ENCODE measurements around the gene SAG.
A peak's percentile ranks its signal among the peaks of the same experiment; 100 is the strongest.
"Not testable (repeated sequence)": the region's sequence is repeated elsewhere in the genome, so short reads cannot be mapped to it uniquely, and the experiment has no call there.

SAG gene

DNA sequence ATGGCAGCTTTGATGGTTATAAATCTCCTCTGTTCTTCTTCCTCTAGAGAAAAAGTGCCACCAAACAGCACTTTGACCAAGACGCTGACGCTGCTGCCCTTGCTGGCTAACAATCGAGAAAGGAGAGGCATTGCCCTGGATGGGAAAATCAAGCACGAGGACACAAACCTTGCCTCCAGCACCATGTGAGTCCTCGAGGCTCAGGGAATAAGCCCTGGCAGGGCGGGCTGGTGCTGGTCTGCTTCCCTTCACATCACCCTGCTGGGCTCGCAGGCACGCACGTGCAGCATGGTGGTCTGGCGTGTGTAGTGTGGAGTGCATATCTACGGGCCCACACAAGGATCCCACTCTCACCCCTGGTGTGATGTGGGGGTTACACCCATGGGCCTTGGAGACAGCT, 27.3 kb downstream of the SAG start:
- DNase-seq (ENCODE audit: insufficient read length) (no peak), FAIRE-seq (no peak)
- TF ChIP-seq TAF1 (IDR thresholded peaks at IDR 0.05; ENCODE audit: borderline replicate concordance, low read depth, low read length) (no peak), POLR2AphosphoS5 (IDR thresholded peaks at IDR 0.05; ENCODE audit: low read depth, low read length) (no peak), POLR2A (IDR thresholded peaks at IDR 0.05; ENCODE audit: low read depth, low read length) (no peak)

DNA sequence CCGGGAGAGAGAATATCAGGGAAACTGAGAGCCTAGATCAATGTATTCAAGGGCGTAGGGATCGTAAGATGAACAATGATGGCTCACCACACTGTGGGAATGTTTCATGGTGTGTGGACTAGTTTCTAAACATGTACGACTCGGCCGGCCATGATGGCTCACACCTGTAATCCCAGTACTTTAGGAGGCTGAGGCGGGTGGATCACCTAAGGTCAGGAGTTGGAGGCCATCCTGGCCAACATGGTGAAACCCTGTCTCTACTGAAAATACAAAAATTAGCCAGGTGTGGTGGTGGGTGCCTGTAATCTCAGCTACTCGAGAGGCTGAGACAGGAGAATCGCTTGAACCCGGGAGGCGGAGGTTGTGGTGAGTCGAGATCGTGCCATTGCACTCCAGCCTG, 28.5 kb downstream of the SAG start:
- DNase-seq (ENCODE audit: insufficient read length); FAIRE-seq: not testable (repeated sequence)

DNA sequence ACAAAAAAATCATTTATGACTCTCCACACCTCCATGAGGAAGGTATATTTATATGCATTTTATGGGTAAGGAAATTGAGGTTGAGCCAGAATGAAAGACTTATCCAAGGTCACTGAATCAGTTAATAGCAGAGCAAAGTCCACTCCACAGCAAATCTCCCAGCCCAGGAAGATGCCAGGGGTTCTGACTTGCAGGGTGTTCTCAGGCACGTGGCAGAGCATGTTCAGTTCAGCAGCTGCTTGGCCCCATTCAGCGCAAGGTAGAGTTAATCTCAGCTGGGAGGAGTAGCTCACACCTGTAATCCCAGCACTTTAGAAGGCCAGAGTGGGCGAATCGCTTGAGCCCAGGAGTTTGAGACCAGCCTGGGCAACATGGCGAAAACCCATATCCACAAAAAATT, 28.9 kb downstream of the SAG start:
- DNase-seq (ENCODE audit: insufficient read length) (no peak), FAIRE-seq (no peak)

DNA sequence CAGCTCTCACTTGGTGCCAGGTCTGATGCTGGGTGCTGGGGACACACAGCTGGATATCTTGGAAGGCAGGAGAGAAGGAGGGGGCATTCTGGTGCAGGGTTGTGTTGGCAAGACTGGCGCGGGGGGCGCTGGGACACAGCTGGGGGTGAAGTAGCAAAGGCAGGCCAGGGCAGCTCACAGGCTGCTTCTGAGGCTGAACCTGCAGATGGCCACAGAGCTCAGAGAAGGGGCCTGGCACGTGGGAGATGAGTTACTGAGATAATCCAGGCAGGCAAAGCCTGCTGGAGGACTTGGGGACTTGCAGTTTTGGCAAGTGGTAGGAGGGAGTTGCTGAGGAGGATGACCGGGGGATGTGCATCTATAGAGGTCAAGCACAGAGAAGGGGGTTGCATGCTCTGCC, 30.4 kb downstream of the SAG start:
- DNase-seq (ENCODE audit: insufficient read length) (no peak), FAIRE-seq (no peak)

More for the DNA sequence above, 28.9 kb downstream of the SAG start:
- TF ChIP-seq TAF1 (IDR thresholded peaks at IDR 0.05; ENCODE audit: borderline replicate concordance, low read depth, low read length) (no peak), POLR2A (IDR thresholded peaks at IDR 0.05; ENCODE audit: low read depth, low read length) (no peak), POLR2AphosphoS5 (IDR thresholded peaks at IDR 0.05; ENCODE audit: low read depth, low read length) (no peak)

DNA sequence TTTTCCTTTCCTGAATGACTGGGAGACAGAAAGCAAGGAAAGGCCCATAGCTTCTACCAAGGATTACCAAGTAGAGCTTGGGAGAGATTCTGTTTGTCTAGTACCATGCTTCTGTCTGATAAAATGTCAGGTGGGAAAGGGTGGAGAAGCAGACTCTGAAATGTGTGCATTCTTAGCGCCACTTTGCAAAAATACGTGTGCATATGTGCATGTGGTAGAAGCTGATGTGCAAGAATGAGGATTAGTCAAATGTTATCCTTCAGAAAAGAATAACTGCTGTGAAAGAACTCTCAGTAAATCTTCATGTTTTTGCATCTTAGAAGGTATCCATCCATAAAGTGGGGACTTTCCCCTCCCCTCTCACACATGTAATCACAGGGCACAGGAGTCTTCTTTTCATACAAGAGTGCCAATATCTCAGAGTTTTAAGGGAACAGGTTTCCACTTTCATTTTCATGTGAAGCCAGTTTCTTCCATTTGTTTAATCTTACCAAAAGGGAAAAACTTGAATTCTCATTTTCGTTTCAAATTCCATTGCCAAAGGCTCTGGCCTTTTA, 31.3 kb downstream of the SAG start:
- FAIRE-seq (no peak), DNase-seq (ENCODE audit: insufficient read length) (no peak)

More for the DNA sequence above, 30.4 kb downstream of the SAG start:
- TF ChIP-seq POLR2A (IDR thresholded peaks at IDR 0.05; ENCODE audit: low read depth, low read length) (no peak), POLR2AphosphoS5 (IDR thresholded peaks at IDR 0.05; ENCODE audit: low read depth, low read length) (no peak), TAF1 (IDR thresholded peaks at IDR 0.05; ENCODE audit: borderline replicate concordance, low read depth, low read length) (no peak)

DNA sequence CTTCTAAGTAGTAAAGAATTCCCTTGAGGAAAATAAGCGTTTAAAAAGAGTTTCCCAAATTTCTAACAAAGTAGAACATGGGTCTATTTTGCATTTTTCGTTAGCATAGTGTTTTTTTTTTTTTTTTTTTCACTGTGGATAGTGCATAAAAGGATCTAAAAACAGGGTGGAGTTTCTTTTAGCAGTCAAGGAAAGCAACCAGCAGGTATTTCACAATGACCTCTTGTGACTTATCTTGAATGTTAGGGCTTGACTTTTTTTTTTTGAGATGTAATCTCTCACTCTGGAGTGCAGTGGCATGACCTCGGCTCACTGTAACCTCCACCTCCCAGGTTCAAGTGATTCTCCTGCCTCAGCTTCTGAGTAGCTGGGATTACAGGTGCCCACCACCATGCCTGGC, 31.8 kb downstream of the SAG start:
- FAIRE-seq (no peak), DNase-seq (ENCODE audit: insufficient read length) (no peak)
- no peak for TF ChIP-seq POLR2AphosphoS5 (IDR thresholded peaks at IDR 0.05; ENCODE audit: low read depth, low read length)

More for the DNA sequence above, 31.3 kb downstream of the SAG start:
- no peak for TF ChIP-seq POLR2A (IDR thresholded peaks at IDR 0.05; ENCODE audit: low read depth, low read length)
- TF ChIP-seq TAF1 (IDR thresholded peaks at IDR 0.05; ENCODE audit: borderline replicate concordance, low read depth, low read length): no peak

DNA sequence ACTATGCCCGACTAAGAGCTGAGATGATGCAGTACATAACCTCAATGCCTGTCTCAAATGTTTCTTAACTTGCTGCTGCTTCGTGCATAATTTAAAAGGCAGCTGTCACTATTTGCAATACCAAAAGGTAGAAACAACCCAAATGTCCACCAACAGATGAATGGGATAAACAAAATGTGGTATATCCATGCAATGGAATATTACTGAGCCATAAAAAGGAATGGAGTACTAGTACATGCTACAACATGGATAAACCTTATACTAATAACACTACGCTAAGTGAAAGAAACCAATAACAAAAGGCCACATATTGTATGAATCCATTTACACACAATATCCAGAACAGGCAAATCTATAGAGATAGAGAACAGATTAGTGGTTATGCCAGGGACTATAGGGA, 33.7 kb downstream of the SAG start:
- no peak for FAIRE-seq
- TF ChIP-seq POLR2AphosphoS5 (IDR thresholded peaks at IDR 0.05; ENCODE audit: low read depth, low read length) (no peak), POLR2A (IDR thresholded peaks at IDR 0.05; ENCODE audit: low read depth, low read length) (no peak), TAF1 (IDR thresholded peaks at IDR 0.05; ENCODE audit: borderline replicate concordance, low read depth, low read length) (no peak)
- DNase-seq (ENCODE audit: insufficient read length): no peak

DNA sequence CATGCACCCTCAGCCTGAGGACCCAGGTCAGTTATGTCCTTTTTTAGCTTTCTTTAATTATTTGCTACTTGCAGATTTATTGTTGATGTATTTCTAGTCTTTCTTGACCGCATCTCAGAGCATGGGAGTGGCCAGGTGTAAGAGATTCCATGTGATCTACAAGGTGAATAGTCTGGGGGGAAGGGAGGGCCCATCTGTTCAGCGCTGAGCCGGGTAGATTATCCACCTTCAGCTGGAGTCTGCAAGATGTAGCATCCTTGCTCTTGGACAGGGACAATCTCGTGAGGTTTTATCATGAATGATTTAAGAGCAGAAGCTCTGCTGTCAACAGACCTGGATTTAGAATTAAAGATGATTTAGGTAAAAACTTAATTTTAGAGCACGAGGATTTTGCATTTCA, 34.7 kb downstream of the SAG start:
- FAIRE-seq (no peak), DNase-seq (ENCODE audit: insufficient read length) (no peak)
- TF ChIP-seq POLR2AphosphoS5 (IDR thresholded peaks at IDR 0.05; ENCODE audit: low read depth, low read length): no peak
- TF ChIP-seq TAF1 (IDR thresholded peaks at IDR 0.05; ENCODE audit: borderline replicate concordance, low read depth, low read length): no peak
- TF ChIP-seq POLR2A (IDR thresholded peaks at IDR 0.05; ENCODE audit: low read depth, low read length): no peak

DNA sequence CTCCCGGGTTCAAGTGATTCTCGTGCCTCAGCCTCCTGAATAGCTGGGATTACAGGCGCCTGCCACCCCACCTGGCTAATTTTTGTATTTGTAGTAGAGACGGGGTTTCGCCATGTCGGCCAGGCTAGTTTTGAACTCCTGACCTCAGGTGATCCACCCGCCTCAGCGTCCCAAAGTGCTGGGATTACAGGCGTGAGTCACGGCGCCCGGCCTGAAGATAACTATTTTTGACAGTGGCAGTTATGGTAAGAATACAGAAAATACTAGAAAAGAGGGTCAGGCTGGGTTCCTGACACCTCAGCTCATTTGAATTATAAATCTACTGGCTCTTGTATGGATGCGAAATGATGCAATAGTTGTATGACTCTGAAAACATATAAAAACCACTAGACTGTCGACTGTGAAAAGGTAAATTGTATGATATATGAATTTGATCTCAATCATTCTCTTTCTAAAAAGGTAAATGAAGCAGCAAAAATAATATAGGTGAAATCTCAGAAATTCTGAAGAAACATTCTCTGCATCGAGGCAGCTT, 35.6 kb downstream of the SAG start:
- DNase-seq (ENCODE audit: insufficient read length) (no peak), FAIRE-seq (no peak)
- TF ChIP-seq TAF1 (IDR thresholded peaks at IDR 0.05; ENCODE audit: borderline replicate concordance, low read depth, low read length): no peak
- no peak for TF ChIP-seq POLR2AphosphoS5 (IDR thresholded peaks at IDR 0.05; ENCODE audit: low read depth, low read length)
- no peak for TF ChIP-seq POLR2A (IDR thresholded peaks at IDR 0.05; ENCODE audit: low read depth, low read length)

DNA sequence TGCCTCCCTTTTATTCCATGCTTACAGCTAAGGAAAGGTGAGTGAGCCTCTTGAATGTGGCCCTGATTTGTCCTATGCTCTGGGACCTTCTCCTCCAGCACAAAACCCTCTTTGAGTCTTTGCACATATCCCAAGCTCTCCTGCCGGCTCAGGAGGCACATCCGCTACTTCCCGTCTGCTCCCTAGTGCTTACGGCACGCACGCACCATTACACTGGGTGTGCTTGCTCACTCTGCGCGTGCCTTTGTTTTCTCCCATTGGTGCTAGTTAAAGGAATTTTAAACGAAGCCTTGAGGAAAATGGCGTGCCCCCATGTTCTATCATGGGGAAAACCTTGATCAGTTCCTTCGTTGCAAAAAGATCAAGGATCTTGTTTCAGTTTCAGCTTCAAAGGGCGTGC, 38.8 kb downstream of the SAG start:
- no peak for DNase-seq (ENCODE audit: insufficient read length)
- TF ChIP-seq POLR2A (IDR thresholded peaks at IDR 0.05; ENCODE audit: low read depth, low read length) (no peak), POLR2AphosphoS5 (IDR thresholded peaks at IDR 0.05; ENCODE audit: low read depth, low read length) (no peak), TAF1 (IDR thresholded peaks at IDR 0.05; ENCODE audit: borderline replicate concordance, low read depth, low read length) (no peak)
- no peak for FAIRE-seq

DNA sequence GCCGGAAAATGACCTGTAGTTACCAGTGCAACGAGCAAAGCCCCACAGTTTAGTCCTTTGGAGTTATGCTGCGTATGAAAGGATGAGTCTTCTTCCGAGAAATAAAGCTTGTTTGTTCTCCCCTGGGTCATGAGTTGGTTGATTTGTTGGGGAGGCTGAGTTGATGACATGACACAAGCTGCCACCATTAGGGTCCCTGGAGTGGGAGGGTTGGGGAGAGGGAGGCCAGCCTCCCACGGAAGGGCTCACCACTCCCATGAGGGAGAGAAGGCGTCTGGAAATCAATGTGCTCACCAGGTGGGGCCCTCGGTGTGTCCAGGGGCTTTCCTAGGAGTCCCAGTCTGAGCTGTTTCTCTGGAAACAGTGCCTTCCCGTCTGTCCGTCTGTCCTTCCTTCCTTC, 39.3 kb downstream of the SAG start:
- no peak for FAIRE-seq
- no peak for TF ChIP-seq TAF1 (IDR thresholded peaks at IDR 0.05; ENCODE audit: borderline replicate concordance, low read depth, low read length)
- no peak for TF ChIP-seq POLR2AphosphoS5 (IDR thresholded peaks at IDR 0.05; ENCODE audit: low read depth, low read length)
- TF ChIP-seq POLR2A (IDR thresholded peaks at IDR 0.05; ENCODE audit: low read depth, low read length): no peak
- no peak for DNase-seq (ENCODE audit: insufficient read length)

DNA sequence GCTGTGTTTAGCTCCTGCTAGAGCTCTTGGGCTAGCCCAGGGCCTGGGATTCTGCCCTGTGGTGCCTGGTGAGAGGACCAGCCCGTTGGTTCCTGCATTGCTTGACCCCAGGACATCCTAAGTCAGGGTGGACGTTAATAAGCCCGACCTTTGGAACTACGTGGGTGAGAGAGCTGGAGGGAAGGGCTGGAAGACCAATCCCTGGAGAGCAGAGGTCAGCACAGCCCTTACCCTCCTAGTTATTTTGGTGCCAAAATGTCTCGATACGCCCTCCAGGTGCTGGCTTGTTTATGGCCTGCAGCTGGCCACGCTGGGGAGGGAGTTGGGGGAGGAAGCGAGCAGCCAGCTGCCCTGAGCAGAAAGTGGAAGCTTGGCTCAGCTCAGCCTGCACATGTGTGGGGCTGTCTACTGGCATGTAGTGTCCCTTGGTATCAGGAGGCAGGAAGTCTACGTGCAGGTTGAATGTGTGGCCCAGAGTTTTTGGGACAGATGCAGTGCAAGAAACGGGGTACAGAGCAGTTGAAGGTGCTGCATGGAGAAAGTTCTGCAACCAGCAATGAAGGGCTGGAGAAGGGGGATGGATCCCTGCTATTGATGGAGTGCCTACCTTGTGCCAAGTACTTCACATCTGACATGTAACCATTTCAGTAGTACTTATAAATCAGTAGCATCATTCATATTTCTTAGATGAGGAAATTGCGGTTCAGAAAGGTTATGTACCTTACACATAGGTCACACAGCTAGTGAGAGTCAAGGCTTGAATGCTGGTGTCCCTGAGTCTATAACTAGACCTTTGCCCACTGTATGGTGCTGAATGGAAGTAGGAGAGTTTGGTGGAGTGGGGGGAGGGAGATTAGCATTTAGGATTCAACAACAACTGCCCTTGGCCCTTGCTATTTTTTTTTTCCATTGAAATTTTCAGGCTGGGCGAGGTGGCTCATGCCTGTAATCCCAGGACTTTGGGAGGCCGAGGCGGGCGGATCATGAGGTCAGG, 41.7 kb downstream of the SAG start:
- FAIRE-seq: peak; percentile 54

More for the DNA sequence above, 41.7 kb downstream of the SAG start:
- TF ChIP-seq TAF1 (IDR thresholded peaks at IDR 0.05; ENCODE audit: borderline replicate concordance, low read depth, low read length) (no peak), POLR2AphosphoS5 (IDR thresholded peaks at IDR 0.05; ENCODE audit: low read depth, low read length) (no peak), POLR2A (IDR thresholded peaks at IDR 0.05; ENCODE audit: low read depth, low read length) (no peak)
- DNase-seq (ENCODE audit: insufficient read length): peak; percentile 61
